Embryonic facial prominence (tissue), 1 donor: ENCODE measurements around the gene SNU13.
"Not testable (repeated sequence)": the region's sequence is repeated elsewhere in the genome, so short reads cannot be mapped to it uniquely, and the experiment has no call there.

Experiments used
- DNase-seq: peaks from one replicate; pipeline ENCODE4 v3.0.0-alpha.2; 2016; ENCODE audit errors: extremely low spot score

Gene SNU13

DNA sequence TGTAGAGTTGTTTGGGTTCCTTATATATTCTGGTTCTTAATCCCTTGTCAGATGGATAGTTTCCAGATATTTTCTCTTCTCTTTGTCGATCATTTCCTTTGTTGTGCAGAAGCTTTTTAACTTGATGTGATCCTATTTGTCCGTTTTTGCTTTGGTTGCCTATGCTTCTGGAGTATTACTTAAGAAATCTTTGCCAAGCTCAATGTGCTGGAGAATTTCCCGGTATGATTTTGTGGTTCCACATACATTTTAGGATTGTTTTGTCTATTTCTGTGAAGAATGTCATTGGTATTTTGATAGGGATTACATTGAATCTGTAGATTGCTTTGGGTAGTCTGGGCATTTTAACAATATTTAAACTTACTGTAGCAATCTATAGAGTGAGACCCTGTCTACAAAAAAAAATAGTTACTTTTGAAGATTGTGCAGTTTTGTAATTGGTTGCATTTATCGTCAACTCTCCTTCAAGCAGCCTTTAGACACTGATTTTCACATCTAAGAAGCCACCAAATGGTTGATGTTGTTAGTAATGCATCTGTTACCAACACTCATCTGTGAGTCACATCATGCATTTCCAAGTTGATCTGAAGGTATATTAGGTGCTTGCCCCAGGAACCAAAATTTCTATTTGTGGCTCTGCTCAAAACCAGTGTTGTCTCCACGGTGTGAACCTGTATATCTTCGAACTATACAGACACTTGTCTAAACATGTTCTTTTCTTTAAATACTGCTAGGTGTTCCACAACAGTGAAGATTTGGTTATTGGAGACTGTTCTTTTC lies 46.1 kb downstream of the SNU13 start:
- no peak for DNase-seq

DNA sequence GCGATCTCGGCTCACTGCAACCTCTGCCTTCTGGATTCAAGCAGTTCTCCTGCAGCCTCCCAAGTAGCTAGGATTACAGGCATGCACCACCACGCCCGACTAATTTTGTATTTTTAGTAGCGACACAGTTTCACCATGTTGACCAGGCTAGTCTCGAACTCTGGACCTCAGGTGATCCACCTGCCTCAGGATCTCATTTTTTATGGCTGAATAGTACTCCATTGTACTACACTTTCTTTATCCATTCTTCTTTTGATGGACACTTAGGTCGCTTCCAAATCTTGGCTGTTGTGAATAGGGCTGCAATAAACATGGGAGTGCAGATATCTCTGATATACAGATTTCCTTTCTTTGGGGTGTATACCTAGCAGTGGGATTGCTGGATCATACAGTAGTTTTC lies 46.8 kb downstream of the SNU13 start:
- no peak for DNase-seq

DNA sequence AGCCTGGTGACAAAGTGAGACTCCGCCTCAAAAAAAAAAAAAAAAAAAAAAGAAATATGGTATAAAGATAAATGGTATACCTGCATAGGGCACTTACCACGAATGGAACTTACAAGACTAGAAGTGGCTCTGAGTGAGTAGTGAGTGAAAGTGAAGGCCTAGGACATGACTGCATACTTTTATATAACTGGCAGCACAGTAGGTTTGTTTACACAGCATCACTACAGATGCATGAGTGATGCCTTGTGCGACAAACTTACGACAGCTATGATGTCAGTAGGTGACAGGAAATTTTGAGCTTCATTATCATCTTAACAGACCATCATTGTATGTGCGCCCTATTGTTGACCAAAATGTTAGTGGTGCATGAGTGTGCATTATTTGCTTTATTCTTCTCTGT lies 49.9 kb downstream of the SNU13 start:
- no peak for DNase-seq

DNA sequence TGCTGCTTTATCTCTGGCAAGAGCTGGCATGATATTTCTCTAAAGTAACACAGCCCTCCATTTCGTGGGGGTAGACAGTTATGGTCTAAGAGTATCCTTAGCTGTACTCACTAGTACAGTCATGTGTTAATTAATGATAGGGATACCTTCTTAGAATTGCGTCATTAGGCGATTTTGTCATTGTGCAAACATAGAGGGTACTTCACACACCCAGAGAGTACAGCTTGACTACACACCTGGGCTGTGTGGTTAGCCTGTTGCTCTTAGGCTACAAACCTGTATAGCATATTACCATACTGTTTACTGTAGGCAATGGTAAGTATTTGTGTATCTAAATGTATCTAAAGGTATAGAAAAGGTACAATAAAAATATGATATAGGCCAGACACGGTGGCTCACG lies 50.5 kb downstream of the SNU13 start:
- no peak for DNase-seq

DNA sequence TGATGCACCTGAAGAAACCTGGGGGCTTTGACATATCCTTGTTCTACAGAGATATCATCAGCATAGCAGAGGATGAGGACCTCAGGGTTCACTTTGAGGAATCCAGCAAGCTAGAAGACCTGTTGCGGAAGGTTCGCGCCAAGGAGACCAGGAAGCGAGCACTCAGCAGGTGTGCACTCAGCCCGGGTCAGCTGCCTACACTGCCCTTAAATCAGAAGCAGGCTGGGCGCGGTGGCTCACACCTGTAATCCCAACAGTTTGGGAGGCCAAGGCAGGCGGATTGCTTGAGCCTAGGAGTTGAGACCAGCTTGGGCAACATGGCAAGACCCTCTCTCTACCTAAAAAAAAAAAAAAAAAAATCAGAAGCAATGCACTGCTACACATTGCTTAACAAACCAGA lies 51.0 kb downstream of the SNU13 start:
- DNase-seq: not testable (repeated sequence)

DNA sequence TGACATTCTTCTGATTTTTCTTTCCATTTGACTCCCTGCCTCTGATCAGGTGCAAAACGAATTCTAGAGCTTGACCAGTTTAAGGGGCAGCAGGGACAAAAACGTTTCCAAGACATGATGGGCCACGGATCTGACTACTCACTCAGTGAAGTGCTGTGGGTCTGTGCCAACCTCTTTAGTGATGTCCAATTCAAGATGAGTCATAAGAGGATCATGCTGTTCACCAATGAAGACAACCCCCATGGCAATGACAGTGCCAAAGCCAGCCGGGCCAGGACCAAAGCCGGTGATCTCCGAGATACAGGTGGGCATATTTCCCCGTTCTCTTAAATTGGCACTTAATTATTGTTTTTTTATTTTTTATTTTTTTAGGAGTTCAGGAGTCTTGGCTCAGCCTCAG lies 52.2 kb downstream of the SNU13 start:
- no peak for DNase-seq

DNA sequence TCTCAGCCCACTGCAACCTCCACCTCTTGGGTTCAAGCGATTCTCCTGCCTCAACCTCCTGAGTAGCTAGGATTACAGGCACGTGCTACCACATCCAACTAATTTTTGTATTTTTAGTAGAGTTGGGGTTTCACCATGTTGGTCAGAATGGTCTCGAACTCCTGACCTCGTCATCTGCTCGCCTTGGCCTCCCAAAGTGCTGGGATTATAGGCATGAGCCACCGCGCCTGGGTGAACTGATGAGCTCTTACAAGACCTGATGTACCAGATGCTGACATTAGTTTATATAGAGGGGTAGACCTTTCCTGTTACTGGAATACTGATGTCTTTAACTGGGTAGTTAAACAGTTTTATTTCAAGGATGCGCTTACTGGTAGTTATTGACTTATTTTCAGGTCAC lies 54.1 kb downstream of the SNU13 start:
- DNase-seq: not testable (repeated sequence)

DNA sequence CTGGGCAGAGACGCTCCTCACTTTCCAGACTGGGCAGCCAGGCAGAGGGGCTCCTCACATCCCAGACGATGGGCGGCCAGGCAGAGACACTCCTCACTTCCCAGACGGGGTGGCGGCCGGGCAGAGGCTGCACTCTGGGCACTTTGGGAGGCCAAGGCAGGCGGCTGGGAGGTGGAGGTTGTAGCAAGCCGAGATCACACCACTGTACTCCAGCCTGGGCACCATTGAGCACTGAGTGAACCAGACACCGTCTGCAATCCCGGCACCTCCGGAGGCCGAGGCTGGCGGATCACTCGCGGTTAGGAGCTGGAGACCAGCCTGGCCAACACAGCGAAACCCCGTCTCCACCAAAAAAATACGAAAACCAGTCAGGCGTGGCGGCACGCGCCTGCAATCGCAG lies 57.1 kb downstream of the SNU13 start:
- not testable (repeated sequence) for DNase-seq

DNA sequence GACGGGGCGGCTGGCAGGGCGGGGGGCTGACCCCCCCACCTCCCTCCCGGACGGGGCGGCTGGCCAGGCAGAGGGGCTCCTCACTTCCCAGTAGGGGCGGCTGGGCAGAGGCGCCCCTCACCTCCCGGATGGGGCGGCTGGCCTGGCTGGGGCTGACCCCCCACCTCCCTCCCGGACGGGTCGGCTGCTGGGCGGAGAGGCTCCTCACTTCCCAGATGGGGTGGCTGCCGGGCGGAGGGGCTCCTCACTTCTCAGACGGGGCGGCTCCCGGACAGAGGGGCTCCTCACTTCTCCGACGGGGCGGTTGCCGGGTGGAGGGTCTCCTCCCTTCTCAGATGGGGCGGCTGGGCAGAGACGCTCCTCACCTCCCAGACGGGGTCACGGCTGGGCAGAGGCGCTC lies 57.6 kb downstream of the SNU13 start:
- DNase-seq: not testable (repeated sequence)

DNA sequence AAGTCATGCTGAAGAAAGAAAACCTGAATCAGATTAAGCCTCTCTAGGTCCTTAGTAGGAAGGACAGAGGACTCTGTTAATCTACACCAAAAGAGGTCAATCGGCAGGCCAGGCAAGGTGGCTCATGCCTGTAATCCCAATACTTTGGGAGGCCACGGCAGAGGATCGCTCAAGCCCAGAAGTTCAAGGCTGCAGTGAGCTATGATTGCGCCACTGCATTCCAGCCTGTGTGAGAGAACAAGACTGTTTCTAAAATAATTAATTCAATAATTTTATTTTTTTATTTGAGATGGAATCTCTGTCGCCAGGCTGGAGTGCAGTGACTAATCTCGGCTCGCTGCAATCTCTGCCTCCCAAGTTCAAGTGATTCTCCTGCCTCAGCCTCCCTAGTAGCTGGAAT lies 63.1 kb downstream of the SNU13 start:
- no peak for DNase-seq
